HG03378 (cell line): ENCODE data around the gene RAD51B.
"Not testable (repeated sequence)": the region's sequence is repeated elsewhere in the genome, so short reads cannot be mapped to it uniquely, and the experiment has no call there.

Experiments
- ATAC-seq: cut with Tn5 transposase; IDR thresholded peaks from one replicate; pipeline ENCODE4 v1.9.1; 2021; ENCODE audit warnings: mild to moderate bottlenecking, moderate library complexity; ENCODE audit not compliant: unreplicated experiment

RAD51B gene

DNA sequence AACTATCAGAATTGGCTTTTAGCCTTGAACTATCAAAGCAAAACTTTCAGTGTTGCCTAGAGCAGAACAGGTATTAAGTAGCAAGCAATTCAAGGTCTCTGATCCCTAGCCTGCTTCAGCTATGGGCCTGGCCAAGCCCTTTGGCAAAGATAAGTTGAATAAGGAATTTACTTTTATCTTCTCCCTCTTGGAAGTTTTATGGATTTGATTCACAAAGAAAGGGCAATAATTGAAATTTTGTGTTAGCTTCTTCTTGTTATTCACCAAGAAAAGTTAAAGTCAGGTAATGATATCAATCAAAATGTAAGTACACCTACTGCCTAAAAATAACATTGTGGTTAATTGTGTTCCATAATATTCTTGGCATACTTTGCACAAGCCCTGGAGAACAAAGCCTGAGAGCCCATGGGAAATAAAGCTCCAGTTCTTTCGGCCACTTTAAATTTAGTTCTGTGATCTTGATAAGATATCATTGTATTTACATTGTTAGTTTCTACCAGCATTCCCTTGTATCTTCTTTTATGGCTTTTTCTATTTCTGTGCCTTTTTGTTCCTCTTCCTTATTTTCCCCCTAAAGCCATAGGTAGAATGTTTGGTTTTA, 158.0 kb downstream of the RAD51B start:
- no peak for ATAC-seq

DNA sequence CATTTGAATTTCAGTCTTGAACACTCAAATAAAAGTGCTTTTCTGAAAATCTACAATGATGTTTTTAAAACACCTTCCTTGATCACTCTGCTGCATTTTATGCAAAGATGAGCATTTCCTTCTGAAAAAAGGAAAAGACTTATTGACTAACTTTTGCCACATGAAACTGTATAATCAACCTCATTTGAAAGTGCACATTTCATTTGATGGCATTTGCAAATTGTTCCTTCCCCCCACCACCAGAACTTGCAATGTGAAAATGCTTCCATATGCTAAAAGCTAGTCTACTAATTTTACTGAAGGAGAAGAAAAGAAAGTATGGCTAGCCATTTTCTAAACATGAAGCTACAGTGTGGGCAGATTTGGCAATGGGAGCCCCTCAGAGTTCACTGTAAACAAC, 159.2 kb downstream of the RAD51B start:
- no peak for ATAC-seq

DNA sequence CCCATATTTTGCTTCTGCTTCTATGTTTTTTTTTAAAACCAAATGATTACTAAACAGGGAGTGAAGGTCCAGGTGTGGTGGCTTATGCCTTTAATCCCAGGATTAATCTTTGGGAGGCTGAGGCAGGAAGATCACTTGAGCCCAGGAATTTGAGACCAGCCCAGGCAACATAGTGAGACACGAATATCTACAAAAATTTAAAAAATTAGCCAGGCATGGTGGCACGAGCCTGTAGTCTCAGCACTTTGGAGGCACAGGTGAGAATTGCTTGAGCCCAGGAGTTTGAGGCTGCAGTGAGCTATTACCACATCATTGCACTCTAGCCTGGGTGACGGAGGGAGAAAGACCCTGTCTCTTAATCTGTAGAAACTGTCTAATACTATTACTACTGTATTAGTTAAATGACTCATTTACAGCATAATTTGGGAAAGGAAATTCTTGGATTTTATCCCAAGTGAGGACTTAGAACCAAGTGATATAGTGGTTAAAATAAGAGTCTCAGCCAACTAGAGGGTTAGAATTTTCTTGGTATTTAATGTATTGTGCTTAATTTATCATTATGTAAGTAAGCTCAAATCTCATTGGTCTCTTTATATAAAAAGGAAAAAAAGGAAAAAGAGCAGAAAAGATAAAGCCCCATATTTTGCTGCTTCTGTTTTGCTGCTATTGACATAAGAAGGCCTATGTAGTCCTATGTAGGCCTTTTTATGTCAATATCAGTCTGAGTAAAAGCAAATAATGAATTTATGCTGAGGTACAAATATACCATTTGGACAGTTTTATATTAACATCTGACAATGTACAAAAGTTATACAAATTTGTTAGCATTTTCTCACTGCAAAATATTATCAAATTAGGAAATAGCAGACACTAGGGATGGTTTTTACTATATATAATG, 163.4 kb downstream of the RAD51B start:
- ATAC-seq: no peak

DNA sequence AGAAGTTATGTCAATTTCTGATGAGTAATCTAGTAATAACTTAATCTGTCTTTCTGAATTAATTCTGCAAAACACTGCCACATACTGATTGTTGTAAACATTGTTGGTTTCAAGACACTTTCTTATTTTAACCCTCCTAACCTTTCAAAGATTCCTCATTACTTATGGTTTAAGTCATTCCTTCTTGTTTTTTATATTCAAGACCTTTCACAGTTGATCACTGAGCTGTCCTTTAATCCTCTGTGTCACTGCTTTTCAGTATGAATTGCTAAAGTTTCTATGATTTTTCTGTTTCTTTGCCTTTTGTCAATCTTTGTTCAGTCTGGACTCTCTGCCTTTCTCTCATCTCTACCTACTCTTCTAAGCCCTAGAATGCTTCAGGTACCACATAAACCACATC, 164.7 kb downstream of the RAD51B start:
- no peak for ATAC-seq

DNA sequence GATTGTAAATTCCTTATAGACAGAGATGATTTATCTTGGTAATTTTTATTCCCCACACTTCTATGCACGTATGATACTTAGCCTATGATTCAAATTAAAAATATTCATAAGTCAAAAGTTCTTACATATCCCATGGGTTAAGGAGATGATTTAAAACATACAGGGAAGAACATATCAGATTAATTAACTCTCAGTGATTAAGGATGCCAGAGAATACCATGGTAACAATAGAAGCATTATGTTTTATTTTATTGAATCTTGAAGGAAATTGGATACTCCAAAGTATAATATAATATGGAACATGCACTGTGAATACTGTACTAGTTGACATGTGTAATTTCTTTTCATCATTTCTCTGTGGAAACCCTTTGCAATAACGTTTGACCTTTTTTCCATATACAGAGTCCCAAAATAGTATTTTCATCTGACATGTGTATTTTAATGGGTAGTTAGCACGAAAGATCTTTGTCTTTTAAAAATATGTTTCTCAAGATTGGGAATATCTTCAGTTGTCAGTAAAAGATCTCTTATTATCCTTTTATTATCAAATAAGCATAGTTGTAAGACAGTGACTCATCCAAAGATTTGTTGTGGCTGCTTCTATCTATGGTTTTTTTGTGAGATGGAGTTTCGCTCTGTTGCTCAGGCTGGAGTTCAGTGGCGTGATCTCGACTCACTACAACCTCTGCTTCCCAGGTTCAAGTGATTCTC, 166.7 kb downstream of the RAD51B start:
- ATAC-seq: no peak

DNA sequence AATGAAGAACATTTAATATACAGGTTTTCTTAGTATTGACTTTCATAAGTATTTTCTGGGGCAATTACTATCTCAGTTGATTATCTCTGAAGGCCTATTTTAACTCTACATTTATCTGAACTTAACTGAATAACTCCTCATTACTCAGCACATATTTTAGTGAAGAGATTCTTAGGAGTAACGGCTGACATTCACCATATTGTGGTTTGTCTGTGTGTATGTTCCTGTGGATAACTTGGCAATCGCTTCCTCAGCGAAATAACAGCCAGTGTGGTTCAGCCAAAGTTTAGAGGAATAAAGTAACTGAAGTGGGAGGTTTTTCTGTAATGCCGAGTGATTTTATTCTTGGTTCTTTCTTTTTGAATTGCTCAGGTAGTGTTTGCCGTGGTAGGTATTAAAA, 168.0 kb downstream of the RAD51B start:
- no peak for ATAC-seq

DNA sequence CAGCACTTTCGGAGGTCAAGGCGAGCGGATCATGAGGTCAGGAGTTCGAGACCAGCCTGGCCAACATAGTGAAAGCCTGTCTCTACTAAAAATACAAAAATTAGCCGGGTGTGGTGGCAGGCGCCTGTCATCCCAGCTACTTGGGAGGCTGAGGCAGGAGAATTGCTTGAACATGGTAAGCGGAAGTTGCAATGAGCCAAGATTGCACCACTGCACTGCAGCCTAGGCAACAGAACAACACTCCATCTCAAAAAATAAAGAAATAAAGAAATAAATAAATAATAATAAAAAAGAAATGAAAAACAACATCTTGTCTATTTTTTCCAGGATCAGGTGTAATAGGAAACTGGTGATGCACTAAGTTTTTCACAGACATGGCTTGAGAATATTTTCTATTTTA, 168.6 kb downstream of the RAD51B start:
- ATAC-seq: not testable (repeated sequence)

DNA sequence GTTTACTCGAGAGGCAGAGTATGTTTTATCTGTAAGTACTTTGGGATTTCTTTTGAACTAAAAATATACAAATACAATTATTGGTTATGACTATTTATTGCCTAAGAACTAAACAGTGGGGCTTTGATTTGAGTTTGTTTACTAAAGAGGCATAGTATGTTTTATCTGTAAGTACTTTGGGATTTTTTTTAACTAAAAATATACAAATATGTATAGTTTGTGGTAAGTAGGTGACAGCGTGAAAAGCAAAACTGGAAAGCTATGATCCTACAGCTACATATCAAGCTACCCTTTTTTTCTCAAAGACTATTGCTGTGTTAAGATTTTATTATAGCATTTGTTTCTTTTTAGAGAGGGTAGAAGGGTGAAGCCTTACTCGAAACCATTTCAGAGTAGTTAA, 171.0 kb downstream of the RAD51B start:
- no peak for ATAC-seq

DNA sequence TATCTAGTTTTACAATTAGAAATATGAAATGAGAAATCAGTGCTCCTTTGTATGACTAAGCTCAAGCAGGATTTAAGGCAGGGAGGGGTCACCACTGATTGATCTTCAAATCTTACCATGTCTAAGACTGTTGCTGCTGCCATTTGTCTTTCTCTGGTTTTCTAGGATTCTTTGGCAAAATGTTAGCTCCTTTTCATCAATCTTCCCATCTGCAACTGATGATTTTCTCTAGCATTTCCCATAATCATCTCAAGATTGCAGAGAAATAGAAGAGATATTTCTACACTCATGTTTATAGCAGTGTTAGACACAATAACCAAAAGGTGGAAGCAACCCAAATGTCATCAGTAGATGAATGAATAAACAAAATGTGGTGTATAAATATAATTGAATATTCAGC, 175.0 kb downstream of the RAD51B start:
- ATAC-seq: no peak

DNA sequence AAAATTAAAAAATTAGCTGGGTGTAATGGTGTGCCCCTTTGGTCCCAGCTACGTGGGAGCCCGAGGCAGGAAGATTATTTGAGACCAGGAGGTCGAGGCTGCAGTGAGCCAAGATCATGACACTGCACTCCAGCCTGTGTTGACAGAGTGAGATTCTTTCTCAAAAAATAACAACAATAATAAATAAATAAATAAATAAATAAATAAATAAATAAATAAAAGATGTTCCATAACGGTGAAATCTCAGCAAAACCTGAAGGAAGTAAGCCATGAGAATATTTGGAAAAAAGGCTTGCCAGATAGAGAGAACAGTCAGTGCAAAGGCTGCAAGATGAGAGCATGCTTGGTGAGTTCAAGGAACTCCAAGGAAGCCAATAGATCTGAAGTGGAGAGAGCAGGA, 176.7 kb downstream of the RAD51B start:
- no peak for ATAC-seq

DNA sequence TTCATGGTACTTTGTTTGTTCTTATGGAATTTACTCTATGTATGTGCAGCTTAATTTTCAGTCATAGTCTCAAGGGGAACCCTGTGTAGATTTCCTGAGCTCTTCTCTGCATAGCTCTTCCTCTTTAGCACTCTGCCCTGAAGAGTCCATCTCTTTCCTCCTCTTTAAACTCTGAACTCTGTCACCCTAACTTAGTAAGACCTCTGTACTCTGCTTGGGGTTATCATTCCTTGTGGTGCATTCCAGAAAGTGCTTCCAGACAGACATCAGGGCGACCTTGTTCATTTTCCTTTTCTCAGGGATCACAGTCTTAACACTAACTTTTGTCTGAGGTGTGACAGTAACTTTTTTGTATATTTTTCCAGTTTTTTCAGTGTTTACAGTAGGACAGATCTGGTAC, 179.3 kb downstream of the RAD51B start:
- ATAC-seq: no peak

DNA sequence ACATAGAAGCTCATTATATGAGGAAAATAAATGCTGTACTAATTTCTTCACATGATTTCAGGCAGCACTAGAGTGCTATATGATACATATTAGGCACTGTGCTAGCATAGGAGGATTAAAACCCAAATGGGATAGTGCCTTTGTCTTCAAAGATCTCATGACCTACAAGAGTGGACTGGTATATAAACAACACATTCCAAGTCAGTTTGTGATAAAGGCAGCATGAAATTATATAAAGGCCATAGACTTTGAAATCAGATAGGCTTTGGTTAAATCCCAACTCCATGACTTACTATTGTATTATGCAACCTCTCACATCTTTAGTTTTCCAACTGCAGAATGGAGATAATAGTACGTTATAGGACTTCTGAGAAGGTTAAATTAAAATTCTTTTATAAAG, 179.7 kb downstream of the RAD51B start:
- ATAC-seq: no peak

DNA sequence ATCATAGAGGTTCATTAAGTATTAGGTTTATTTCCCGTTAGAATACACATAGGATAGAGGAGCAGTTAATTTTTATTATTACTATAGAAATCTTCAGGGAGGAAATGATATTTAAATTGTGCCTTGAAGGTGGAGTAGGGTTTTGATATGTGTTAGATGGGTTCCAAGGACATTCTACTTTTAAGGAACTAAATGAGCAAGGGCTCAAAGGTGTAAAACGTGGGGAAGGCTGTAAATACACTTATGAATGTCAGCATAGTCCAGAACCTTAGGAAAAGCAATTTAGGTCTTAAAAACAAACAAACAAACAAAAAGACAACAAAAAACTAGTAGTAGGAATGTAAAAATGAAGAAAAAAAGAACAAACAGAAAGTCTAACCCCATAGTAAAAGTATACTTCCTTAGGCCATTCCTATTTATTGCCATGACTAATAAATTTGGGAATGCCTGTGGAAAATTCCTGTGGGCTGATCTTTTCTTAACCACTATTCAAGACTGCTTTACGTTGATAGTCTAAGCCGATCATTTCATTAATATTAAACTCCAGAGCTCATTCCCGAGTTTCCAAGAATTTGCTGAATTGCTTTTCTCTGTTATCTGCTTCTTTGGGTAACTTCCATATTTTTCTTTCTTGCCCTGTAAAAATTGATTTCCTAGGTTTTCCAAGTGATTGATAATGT, 180.3 kb downstream of the RAD51B start:
- ATAC-seq: no peak

DNA sequence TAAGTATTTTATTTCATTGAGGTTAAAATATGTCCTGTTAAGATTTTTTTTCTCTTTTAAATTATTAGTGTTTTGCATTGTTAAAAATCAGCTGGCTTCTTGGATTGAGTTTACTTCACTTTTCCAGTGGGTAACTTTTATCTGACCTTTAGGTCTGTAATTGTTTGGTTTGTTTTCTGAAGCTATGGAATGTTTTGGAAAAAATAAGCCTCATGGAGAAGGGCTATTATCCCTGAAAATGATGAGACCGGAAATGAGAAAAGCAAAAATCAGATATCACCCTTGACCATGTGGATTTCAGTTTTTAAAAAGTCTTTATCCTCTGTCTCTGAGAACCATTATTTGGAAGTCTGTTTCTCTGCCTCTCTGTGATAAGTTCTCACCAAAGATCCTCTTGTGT, 180.9 kb downstream of the RAD51B start:
- no peak for ATAC-seq

DNA sequence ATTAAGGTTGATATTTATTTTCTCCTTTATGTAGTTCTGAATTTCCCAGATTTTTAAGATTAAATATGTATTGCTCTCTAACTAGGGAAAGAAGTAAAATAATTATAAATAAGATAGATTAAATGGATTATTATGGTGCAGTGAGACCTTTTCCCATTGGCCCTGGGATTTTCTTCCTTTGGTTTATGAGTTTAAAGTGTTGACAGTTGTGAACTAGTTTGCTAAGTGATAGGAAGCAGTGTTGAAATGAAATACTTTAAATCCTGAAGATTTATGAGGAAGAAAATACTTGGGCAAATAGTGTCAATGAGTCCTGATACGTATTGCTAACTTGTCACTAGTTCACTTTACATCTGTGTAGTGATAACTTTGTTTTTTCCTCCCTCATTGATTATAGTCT, 188.9 kb downstream of the RAD51B start:
- ATAC-seq: no peak

DNA sequence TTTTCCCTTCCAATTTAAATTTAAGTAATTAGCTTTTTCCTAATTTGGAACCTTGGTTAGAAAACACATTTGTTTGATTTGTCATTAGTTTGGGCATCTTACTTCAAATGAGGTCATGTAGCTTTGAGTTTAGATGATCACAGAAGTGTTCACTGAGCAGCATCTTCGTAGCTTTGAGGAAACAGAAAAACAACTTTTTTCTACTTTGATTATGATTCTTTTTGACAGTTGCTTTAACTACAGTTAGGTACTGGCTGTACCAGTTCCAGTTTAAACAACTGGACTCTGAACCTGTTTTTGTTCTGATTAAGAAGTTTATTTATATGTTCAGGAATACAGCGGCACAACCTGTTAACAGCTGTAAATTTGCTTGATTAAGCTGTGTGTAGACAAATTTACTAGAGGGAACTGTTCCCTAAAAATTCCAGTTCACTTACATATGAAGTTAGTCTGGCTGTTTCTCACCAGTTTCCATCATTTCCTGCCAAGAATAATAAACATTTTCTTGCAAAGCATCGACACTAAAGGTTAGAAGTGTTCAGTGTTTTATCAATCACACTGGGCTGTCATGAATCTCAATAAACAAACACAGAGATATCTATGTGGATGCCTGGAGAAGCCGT, 191.9 kb downstream of the RAD51B start:
- no peak for ATAC-seq

DNA sequence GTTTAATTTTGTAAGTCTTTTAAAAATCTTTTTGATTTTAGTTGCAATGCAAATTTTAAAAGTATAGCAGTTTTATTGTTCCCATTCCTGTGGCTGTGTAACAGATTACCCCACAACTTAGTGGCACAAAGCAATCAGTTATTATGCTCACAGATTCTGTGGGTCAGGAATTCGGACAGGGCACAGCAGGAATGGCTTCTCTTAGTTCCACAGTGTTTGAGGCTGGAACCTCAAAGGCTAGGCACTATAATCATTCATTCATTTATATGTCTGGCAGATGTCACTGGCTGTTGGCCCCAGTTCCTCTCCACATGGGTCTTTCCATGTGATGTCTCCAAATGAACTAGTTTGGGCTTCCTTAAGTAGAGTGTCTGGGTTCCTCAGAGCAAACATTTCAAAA, 193.3 kb downstream of the RAD51B start:
- ATAC-seq: no peak

DNA sequence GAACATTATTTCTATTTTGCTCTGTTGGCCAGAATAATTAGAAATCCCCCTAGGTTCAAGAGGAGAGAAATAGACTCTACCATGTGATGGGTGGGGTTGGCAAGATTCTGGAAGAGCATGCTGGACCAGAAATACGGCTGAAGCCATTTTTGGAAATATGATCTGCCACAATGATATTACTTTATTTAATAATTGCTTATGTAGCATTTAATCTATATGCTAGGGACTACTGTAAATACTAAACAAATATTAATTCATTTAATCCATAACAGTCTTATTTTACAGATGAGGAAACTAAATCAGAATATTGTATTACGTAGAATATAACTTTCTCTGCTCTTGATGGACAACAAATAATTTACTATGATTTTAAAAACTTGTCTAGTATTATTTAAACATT, 193.7 kb downstream of the RAD51B start:
- no peak for ATAC-seq

DNA sequence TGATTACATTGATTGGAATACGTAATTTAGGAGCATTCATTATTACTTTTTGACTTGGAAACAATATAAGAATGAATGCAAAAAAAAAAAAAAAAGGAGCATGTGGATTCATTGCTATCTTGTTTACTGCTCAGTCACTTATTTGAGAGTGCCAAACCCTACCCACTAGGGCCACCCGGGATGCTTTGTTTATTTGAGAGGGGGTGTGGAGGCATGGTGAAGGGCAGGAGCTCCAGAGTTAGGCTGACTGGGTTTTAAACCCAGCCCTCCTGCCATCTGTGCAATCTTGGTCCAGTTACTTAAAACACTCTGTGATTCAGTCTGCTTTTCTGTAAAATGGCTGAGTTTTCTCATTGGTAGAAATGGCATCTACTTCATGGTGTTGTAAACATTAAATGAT, 195.2 kb downstream of the RAD51B start:
- no peak for ATAC-seq

DNA sequence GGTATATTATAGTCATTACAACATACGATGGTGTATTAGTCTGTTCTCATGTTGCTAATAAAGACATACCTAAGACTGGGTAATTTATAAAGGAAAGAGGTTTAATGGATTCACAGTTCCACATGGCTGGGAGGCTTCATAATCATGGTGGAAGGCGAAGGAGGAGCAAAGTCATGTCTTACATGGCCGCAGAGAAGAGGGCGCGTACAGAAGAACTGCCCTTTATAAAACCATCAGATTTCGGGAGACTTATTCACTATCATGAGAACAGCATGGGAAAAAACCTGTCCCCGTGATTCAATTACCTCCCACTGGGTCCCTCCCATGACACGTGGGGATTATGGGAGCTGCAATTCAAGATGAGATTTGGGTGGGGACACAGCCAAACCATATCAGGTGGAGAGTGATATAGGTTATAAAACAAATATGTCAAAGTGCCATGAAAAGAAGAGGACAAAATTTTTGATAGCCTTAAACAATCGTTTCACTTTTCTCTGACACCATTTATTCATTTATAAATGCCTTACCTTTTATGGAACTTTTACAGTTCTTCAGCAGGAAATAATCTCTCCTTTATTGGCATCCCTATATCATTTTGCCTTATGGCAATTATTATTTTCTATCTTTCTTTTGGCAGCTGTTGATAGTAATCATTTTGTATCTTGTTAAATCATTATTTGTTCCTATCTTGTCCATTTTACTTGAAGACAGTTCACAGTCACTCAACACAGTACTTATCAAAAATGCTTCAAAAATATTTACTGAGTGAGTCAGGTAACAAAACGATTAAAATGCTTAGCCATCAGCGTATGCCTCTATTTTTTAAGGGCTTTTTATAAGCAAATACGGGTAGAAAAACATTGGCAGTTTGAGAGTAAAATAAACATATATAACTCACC, 196.0 kb downstream of the RAD51B start:
- no peak for ATAC-seq
